Neural cell (in vitro differentiated cells): Measurements from ENCODE around the gene TDRD10.

Source experiments
- EP300 ChIP-seq: fragments of 450-650 bp; conservative IDR thresholded peaks from 2 replicates; pipeline ENCODE4 v1.6.1; 2014; ENCODE audit warnings: antibody characterized with exemption, mild to moderate bottlenecking, moderate library complexity; ENCODE audit not compliant: poor library complexity, severe bottlenecking
- TF ChIP-seq, protein P1 (sequence below): fragments of 450-650 bp; IDR thresholded peaks from 2 replicates; pipeline ENCODE4 v1.5.1; 2014; ENCODE audit warnings: antibody characterized with exemption, mild to moderate bottlenecking, moderate library complexity; ENCODE audit not compliant: poor library complexity, severe bottlenecking

DNA sequence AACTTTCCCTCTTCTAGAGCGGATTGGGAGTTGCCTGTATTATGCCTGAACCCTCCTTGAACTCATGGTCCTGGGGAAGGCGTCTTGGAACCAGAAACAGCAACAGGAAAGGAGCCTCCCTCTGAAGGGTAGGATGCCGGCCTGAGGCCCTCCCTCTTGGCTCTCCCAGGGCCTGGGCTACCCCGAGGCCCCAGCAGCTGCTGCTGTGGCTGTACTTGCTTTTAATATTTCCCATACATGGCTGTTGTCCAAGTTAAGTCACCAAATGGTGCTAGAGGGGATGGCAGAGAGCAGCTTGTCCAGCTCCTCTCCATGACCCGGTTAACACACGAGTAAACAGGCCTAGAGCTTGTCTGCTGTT lies 76.0 kb downstream of the TDRD10 start:
- TF ChIP-seq, protein P1, sequence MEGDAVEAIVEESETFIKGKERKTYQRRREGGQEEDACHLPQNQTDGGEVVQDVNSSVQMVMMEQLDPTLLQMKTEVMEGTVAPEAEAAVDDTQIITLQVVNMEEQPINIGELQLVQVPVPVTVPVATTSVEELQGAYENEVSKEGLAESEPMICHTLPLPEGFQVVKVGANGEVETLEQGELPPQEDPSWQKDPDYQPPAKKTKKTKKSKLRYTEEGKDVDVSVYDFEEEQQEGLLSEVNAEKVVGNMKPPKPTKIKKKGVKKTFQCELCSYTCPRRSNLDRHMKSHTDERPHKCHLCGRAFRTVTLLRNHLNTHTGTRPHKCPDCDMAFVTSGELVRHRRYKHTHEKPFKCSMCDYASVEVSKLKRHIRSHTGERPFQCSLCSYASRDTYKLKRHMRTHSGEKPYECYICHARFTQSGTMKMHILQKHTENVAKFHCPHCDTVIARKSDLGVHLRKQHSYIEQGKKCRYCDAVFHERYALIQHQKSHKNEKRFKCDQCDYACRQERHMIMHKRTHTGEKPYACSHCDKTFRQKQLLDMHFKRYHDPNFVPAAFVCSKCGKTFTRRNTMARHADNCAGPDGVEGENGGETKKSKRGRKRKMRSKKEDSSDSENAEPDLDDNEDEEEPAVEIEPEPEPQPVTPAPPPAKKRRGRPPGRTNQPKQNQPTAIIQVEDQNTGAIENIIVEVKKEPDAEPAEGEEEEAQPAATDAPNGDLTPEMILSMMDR, result no peak
- no peak for TF ChIP-seq EP300
